Measurements from ENCODE around the gene PLXNB2.
"Not testable (repeated sequence)": the region's sequence is repeated elsewhere in the genome, so short reads cannot be mapped to it uniquely, and the experiment has no call there.

Gene PLXNB2

DNA sequence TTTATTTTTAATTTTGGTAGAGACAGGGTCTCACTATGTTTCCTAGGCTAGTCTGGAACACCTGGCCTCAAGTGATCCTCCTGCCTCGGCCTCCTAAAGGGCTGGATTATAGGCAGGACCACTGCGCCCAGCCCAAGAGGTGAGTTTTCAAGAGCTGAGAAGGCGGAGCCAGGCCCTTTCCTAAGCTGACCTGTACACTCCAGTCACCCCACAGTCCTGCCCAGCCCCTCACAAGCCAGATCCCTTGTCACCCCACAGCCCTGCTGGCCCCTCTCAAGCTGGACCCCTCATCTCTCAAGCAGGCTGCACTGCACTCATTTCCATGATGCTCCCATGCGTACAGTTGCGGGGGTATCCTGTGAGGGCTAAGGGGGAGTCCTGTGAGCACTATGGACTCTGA, 16.5 kb upstream of the PLXNB2 start:
- no peaks in the 10 kb centered on the region for H4K20me1 ChIP-seq (ENCODE audit: control insufficient read depth, insufficient read depth, low read depth, low read length)
- TF ChIP-seq EZH2phosphoT487 (IDR thresholded peaks at IDR 0.05; ENCODE audit: borderline replicate concordance, low read length) (no peak), CTCF (IDR thresholded peaks at IDR 0.05; ENCODE audit: low read depth, low read length, poor library complexity, severe bottlenecking) (no peak)
- peaks cover 8% of the 10 kb centered on the region for H3K79me2 ChIP-seq (ENCODE audit: control insufficient read depth, low read length)
- no peaks in the 10 kb centered on the region for H3K9me3 ChIP-seq (ENCODE audit: control insufficient read depth, insufficient read depth, low read length)
- no peaks in the 10 kb centered on the region for H3K36me3 ChIP-seq (ENCODE audit: control insufficient read depth, low read length)
- no peak overlapping the region for H3K4me3 ChIP-seq (ENCODE audit: low read length)
- no peak overlapping the region for H3K27ac ChIP-seq (ENCODE audit: low read depth, low read length)
- H3K27me3 ChIP-seq (ENCODE audit: control insufficient read depth, low read length): no peaks in the 10 kb centered on the region
- peaks cover 4% of the 10 kb centered on the region; the same call in 1 of the 2 replicates for H3F3A ChIP-seq (ENCODE audit: control insufficient read depth, insufficient read depth)
- no peak overlapping the region for H3K4me2 ChIP-seq (ENCODE audit: low read length)
- no peaks in the 10 kb centered on the region for H3K9me2 ChIP-seq (replicated peaks; ENCODE audit: control insufficient read depth, low read length)
- peaks cover 53% of the 10 kb centered on the region for H3K4me1 ChIP-seq (ENCODE audit: control insufficient read depth, low read length)

DNA sequence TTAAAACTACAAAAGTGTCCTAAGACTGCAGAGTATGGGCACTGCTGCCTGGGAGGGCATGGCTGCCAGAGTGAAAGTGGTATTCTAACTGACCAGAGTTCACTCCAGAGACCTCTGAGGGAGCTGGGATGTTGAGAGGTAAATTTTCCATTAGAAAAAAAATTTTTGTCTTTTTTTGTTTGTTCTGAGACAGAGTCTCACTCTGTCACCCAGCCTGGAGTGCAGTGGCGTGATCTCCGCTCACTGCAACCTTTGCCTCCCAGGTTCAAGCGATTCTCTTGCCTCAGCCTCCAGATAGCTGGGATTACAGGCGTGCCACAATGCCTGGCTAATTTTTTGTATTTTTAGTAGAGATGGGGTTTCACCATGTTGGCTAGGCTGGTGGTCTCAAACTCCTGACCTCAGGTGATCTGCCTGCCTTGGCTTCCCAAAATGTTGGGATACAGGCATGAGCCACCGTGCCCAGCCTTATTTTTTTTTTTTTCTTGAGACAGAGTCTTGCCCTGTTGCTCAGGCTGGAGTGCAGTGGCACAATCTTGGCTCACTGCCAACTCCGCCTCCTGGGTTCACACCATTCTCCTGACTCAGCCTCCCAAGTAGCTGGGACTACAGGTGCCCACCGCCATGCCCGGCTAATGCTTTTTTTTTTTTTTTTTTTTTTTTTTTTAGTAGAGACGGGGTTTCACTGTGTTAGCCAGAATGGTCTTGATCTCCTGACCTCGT, 15.1 kb upstream of the PLXNB2 start:
- H3K36me3 ChIP-seq (ENCODE audit: control insufficient read depth, low read length); H3K4me3 ChIP-seq (ENCODE audit: low read length); H3K27ac ChIP-seq (ENCODE audit: low read depth, low read length); H4K20me1 ChIP-seq (ENCODE audit: control insufficient read depth, insufficient read depth, low read depth, low read length); H3K79me2 ChIP-seq (ENCODE audit: control insufficient read depth, low read length); H3K9me2 ChIP-seq (replicated peaks; ENCODE audit: control insufficient read depth, low read length); H3K27me3 ChIP-seq (ENCODE audit: control insufficient read depth, low read length); H3K9me3 ChIP-seq (ENCODE audit: control insufficient read depth, insufficient read depth, low read length); H3F3A ChIP-seq (ENCODE audit: control insufficient read depth, insufficient read depth); H3K4me2 ChIP-seq (ENCODE audit: low read length): not testable (repeated sequence)
- H3K4me1 ChIP-seq (ENCODE audit: control insufficient read depth, low read length): peaks cover 53% of the 10 kb centered on the region

- H4K20me1 ChIP-seq (ENCODE audit: control insufficient read depth, insufficient read depth, low read depth, low read length): no peaks in the 10 kb centered on the region
- no peak overlapping the region for H3K4me3 ChIP-seq (ENCODE audit: low read length)
- H3K36me3 ChIP-seq (ENCODE audit: control insufficient read depth, low read length): no peaks in the 10 kb centered on the region
- no peaks in the 10 kb centered on the region for H3K9me3 ChIP-seq (ENCODE audit: control insufficient read depth, insufficient read depth, low read length)
- H3K4me2 ChIP-seq (ENCODE audit: low read length): no peak overlapping the region
- H3K79me2 ChIP-seq (ENCODE audit: control insufficient read depth, low read length): no peaks in the 10 kb centered on the region
- peaks cover 53% of the 10 kb centered on the region for H3K4me1 ChIP-seq (ENCODE audit: control insufficient read depth, low read length)
- H3K9me2 ChIP-seq (replicated peaks; ENCODE audit: control insufficient read depth, low read length): no peaks in the 10 kb centered on the region
- H3F3A ChIP-seq (ENCODE audit: control insufficient read depth, insufficient read depth): peaks cover 5% of the 10 kb centered on the region
- no peak overlapping the region for H3K27ac ChIP-seq (ENCODE audit: low read depth, low read length)
- H3K27me3 ChIP-seq (ENCODE audit: control insufficient read depth, low read length): no peaks in the 10 kb centered on the region
- TF ChIP-seq EZH2phosphoT487 (IDR thresholded peaks at IDR 0.05; ENCODE audit: borderline replicate concordance, low read length) (no peak), CTCF (IDR thresholded peaks at IDR 0.05; ENCODE audit: low read depth, low read length, poor library complexity, severe bottlenecking) (no peak)
These were observed 13.4 kb upstream of the PLXNB2 start for GRCh38 chr22:50320671-50321325.

DNA sequence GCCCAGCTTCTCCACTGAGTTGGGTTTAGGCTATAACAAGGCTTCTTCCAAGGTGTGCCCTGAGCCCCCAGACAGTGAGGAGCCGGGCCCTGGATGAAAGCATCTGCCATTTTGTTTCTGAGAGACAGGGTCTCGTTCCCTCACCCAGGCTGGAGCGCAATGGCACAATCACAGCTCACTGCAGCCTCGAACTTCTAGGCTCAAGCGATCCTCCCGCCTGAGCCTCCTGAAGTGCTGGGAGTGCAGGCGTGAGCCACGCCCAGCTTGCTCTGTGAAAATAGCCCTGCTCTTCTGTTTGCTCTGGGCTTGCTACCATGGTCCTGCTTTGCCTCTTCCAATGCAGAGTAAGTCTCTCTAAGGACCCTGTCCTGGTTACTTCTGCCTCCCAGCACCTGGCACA, 12.7 kb upstream of the PLXNB2 start:
- Histone ChIP-seq H3K4me1 (ENCODE audit: control insufficient read depth, low read length) (peaks cover 55% of the 10 kb centered on the region), H4K20me1 (ENCODE audit: control insufficient read depth, insufficient read depth, low read depth, low read length) (no peaks in the 10 kb centered on the region), H3F3A (ENCODE audit: control insufficient read depth, insufficient read depth) (peaks cover 5% of the 10 kb centered on the region), H3K4me2 (ENCODE audit: low read length) (no peak overlapping the region), H3K9me2 (replicated peaks; ENCODE audit: control insufficient read depth, low read length) (no peaks in the 10 kb centered on the region), H3K27ac (ENCODE audit: low read depth, low read length) (no peak overlapping the region), H3K79me2 (ENCODE audit: control insufficient read depth, low read length) (no peaks in the 10 kb centered on the region), H3K4me3 (ENCODE audit: low read length) (no peak overlapping the region), H3K27me3 (ENCODE audit: control insufficient read depth, low read length) (no peaks in the 10 kb centered on the region), H3K9me3 (ENCODE audit: control insufficient read depth, insufficient read depth, low read length) (no peaks in the 10 kb centered on the region), H3K36me3 (ENCODE audit: control insufficient read depth, low read length) (no peaks in the 10 kb centered on the region)
- TF ChIP-seq CTCF (IDR thresholded peaks at IDR 0.05; ENCODE audit: low read depth, low read length, poor library complexity, severe bottlenecking) (no peak), EZH2phosphoT487 (IDR thresholded peaks at IDR 0.05; ENCODE audit: borderline replicate concordance, low read length) (no peak)
